ENCODE measurements around the gene UBE3B.

DNA sequence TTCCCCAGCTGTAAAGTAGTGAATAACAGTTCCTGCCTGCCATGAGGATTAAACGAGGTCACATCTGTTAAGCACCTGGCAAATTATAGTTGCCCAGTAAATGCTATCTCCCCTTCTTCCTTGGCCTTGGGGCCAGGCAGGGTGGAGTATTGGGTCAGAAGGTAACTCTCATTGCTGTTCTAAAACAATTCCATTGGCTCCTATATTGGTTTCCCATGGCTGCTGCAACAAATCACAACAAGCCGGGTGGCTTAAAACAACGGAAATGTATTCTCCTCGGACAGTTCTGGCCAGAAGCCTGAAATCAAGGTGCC, 63.9 kb downstream of the UBE3B start:
- TF ChIP-seq, protein P1, sequence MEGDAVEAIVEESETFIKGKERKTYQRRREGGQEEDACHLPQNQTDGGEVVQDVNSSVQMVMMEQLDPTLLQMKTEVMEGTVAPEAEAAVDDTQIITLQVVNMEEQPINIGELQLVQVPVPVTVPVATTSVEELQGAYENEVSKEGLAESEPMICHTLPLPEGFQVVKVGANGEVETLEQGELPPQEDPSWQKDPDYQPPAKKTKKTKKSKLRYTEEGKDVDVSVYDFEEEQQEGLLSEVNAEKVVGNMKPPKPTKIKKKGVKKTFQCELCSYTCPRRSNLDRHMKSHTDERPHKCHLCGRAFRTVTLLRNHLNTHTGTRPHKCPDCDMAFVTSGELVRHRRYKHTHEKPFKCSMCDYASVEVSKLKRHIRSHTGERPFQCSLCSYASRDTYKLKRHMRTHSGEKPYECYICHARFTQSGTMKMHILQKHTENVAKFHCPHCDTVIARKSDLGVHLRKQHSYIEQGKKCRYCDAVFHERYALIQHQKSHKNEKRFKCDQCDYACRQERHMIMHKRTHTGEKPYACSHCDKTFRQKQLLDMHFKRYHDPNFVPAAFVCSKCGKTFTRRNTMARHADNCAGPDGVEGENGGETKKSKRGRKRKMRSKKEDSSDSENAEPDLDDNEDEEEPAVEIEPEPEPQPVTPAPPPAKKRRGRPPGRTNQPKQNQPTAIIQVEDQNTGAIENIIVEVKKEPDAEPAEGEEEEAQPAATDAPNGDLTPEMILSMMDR (IDR thresholded peaks at IDR 0.05) = no peak
- TF ChIP-seq POLR2A (IDR thresholded peaks at IDR 0.05) (no peak), POLR2AphosphoS5 (IDR thresholded peaks at IDR 0.05; ENCODE audit: insufficient read depth in 1 of 2, low read depth in 1 of 2) (no peak)
